Stomach (tissue), 9 donors: ENCODE results near the gene SLC25A41. TPM values are rescaled to one million over a fixed set of nuclear protein-coding genes. Genes with fewer than 3 reads are reported as not detected.

ENCODE experiments used
- DNase-seq, 2 donors: peaks; one replicate each; pipeline versions ENCODE4 v3.0.0 to v3.0.0-alpha.2; 2013 to 2019
- H3K27ac ChIP-seq, 5 donors: fragments of 200-600 bp in 4 of 5; sonication (generic) in 4 of 5; one replicate each; pipeline ENCODE4 v1.5.1; 2013 to 2019; ENCODE audit warnings: mild to moderate bottlenecking in 1 of 5, moderate library complexity in 1 of 5
- H3K27me3 ChIP-seq, 3 donors: fragments of 200-600 bp; sonication (generic); one replicate each; pipeline ENCODE4 v1.5.1; 2017 to 2019; ENCODE audit warnings: mixed run types in 1 of 3
- H3K36me3 ChIP-seq, 4 donors: fragments of 200-600 bp; sonication (generic); 1 replicate in 3 of 4; 2 replicates in 1 of 4; pipeline ENCODE4 v1.5.1; 2016 to 2019
- H3K4me1 ChIP-seq, 4 donors: fragments of 200-600 bp; sonication (generic); one replicate each; pipeline ENCODE4 v1.5.1; 2016 to 2019
- H3K4me3 ChIP-seq, 4 donors: fragments of 200-600 bp; sonication (generic) in 3 of 4; one replicate each; pipeline ENCODE4 v1.5.1; 2016 to 2019; ENCODE audit warnings: mild to moderate bottlenecking in 1 of 4
- H3K9me3 ChIP-seq, 4 donors: fragments of 200-600 bp; sonication (generic); one replicate each; pipeline ENCODE4 v1.5.1; 2016 to 2019
- CTCF ChIP-seq, 7 experiments: fragments of 450-650 bp in 4 of 7; fragments of 200-600 bp in 3 of 7; sonication (generic) in 3 of 7; IDR thresholded peaks; one replicate each; pipeline ENCODE4 v1.5.1; 2016 to 2019; ENCODE audit warnings: antibody characterized with exemption in 7 of 7, control low read depth in 2 of 7, mild to moderate bottlenecking in 1 of 7
- EP300 ChIP-seq: sonication (generic); formaldehyde crosslinking; IDR thresholded peaks from one replicate; pipeline ENCODE4 v1.6.1; 2017; ENCODE audit warnings: antibody characterized with exemption
- POLR2A ChIP-seq, 4 donors: fragments of 450-650 bp; IDR thresholded peaks; one replicate each; pipeline ENCODE4 v1.6.1; 2016; ENCODE audit warnings: antibody characterized with exemption in 4 of 4, control low read depth in 2 of 4, mild to moderate bottlenecking in 1 of 4, moderate library complexity in 1 of 4
- POLR2AphosphoS5 ChIP-seq, 3 donors: sonication (generic); formaldehyde crosslinking; IDR thresholded peaks; one replicate each; pipeline ENCODE4 v1.6.1; 2016; ENCODE audit warnings: antibody characterized with exemption in 3 of 3
- WGBS, 5 donors: extraction: QIAGEN DNeasy Blood & Tissue Kit in 3 of 5; methylation state at CpG; one replicate each; pipeline versions ENCODE4 v1.1.5 to v1.1.7; 2013 to 2018; 5-methylcytosine and 5-hydroxymethylcytosine counted together
- intact Hi-C: fragments of 100-400 bp; cut with DNase I; formaldehyde crosslinking; loops from one replicate; pipeline ENCODE4 v1.15.1; 2023; ENCODE audit warnings: low total_unique reads
- polyA plus RNA-seq, 3 donors: library from polyadenylated mRNA; stranded (reverse); fragments of 200-250 nt; gene quantifications; one replicate each; pipeline ENCODE4 v1.2.3, GENCODE V29; 2013
- total RNA-seq, 5 donors: library from RNA; depleted of rRNA; stranded (reverse); fragments of >200 nt; gene quantifications; one replicate each; pipeline versions ENCODE4 v1.1.0 to v1.2.3, GENCODE V29; 2014 to 2016
- donor health status: healthy with polysubstance abuse.
- donor health status: Bipolar disorder and iron deficiency.
- donor health status: healthy.

The SLC25A41 gene
- total and polyA plus RNA-seq, 8 donors = 0.80 to 4.9 TPM; not detected in 6

- intact Hi-C loops = no loop called here
- H3K36me3 ChIP-seq = peaks cover 7 to 14% (median 12%) of the 10 kb centered on the region in 4 donors
- H3K27ac ChIP-seq = peak overlapping the region; percentile 67 to 87 (median 85)
- H3K9me3 ChIP-seq = no peaks in the 10 kb centered on the region
- H3K4me3 ChIP-seq = peak overlapping the region; percentile 13 to 32 (median 20)
- no peak for TF ChIP-seq POLR2A (IDR thresholded peaks at IDR 0.05)
- TF ChIP-seq POLR2AphosphoS5 (IDR thresholded peaks at IDR 0.05) = no peak
- TF ChIP-seq CTCF (IDR thresholded peaks at IDR 0.05) = no peak
- WGBS, 5 donors = 91 to 94% (median 93%) methylated on average over 21 of the region's 21 CpGs
- H3K4me1 ChIP-seq = peaks cover 15 to 35% (median 31%) of the 10 kb centered on the region in 4 donors
- no peaks in the 10 kb centered on the region for H3K27me3 ChIP-seq
- DNase-seq = peak in 1 of 2 donors; percentile 44
Measured at GRCh38 chr19:6425732-6426620, 7.6 kb downstream of the SLC25A41 start.

GRCh38 chr19:6424939-6425731 lies 8.4 kb downstream of the SLC25A41 start:
- Histone ChIP-seq H3K27me3 (no peaks in the 10 kb centered on the region), H3K4me3 (peak overlapping the region; percentile 15 to 92 (median 86)), H3K4me1 (peaks cover 15 to 41% (median 35%) of the 10 kb centered on the region in 4 donors), H3K27ac (peak overlapping the region; percentile 67 to 87 (median 85)), H3K9me3 (no peaks in the 10 kb centered on the region), H3K36me3 (peaks cover 16 to 23% (median 21%) of the 10 kb centered on the region in 4 donors)
- TF ChIP-seq POLR2A (IDR thresholded peaks at IDR 0.05) (no peak), EP300 (no peak), CTCF (IDR thresholded peaks at IDR 0.05) (no peak), POLR2AphosphoS5 (IDR thresholded peaks at IDR 0.05) (peak in 1 of 3 donors; percentile 72)
- intact Hi-C loops = no loop called here
- peak; percentile 99 to 100 for DNase-seq
- WGBS, 5 donors = 5 to 12% (median 7%) methylated on average over 39 to 43 of the region's 43 CpGs

GRCh38 chr19:6424195-6424938 lies 9.2 kb downstream of the SLC25A41 start, which contains the start of gene KHSRP:
Gene KHSRP (minus strand): TSS chr19:6424811. CDS start chr19:6424701, 110 bp downstream.
- 0 to 1% (median 1%) methylated on average over 3 to 114 of the region's 114 CpGs for WGBS, 5 donors
- Histone ChIP-seq H3K27ac (peak within 1 kb of the TSS; percentile 73 to 87 (median 85)), H3K36me3 (peaks cover 24 to 30% (median 28%) of the 10 kb centered on the region in 4 donors), H3K4me1 (peaks cover 15 to 41% (median 35%) of the 10 kb centered on the region in 4 donors), H3K27me3 (no peaks in the 10 kb centered on the region), H3K4me3 (peak within 1 kb of the TSS; percentile 84 to 92 (median 86)), H3K9me3 (no peaks in the 10 kb centered on the region)
- intact Hi-C loops = no loop called here
- DNase-seq = peak in 1 of 2 donors; percentile 59
- TF ChIP-seq CTCF (IDR thresholded peaks at IDR 0.05) (no peak), POLR2A (IDR thresholded peaks at IDR 0.05) (no peak), EP300 (no peak), POLR2AphosphoS5 (IDR thresholded peaks at IDR 0.05) (peak; percentile 29 to 91 (median 85))
